ENCODE data around the gene TRPC4AP. TPM values are rescaled to one million over a fixed set of nuclear protein-coding genes. Genes with fewer than 3 reads are reported as not detected.

Gene TRPC4AP
- total and polyA plus RNA-seq, 7 donors: 24.0 to 61.8 (median 45.3) TPM

DNA sequence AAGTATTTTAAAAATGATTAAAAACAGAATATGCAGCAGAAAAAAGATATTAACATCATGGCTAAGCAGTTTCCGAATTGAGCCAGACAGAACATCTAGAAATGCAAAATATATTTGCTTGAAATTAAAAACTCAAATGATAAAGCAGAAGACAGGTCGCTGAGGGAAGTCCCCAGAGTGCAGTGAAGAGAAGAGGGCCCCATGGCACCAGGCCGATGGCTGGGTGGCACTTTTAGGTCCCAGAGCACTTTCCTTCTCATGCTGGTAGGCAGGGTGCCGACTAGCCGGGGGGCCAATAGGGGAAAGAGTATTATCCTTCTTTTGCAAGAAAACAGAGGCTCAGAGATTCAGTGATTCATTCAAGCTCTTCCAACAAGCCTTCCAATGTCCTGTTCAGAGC lies 78.1 kb downstream of the TRPC4AP start:
- DNase-seq: no peak
- no peaks in the 10 kb centered on the region for H3K27me3 ChIP-seq
- peak overlapping the region in 1 of 4 donors; percentile 0 for H3K27ac ChIP-seq
- 89 to 95% methylated on average over 5 of the region's 5 CpGs for WGBS, 2 donors
- TF ChIP-seq, protein P1, sequence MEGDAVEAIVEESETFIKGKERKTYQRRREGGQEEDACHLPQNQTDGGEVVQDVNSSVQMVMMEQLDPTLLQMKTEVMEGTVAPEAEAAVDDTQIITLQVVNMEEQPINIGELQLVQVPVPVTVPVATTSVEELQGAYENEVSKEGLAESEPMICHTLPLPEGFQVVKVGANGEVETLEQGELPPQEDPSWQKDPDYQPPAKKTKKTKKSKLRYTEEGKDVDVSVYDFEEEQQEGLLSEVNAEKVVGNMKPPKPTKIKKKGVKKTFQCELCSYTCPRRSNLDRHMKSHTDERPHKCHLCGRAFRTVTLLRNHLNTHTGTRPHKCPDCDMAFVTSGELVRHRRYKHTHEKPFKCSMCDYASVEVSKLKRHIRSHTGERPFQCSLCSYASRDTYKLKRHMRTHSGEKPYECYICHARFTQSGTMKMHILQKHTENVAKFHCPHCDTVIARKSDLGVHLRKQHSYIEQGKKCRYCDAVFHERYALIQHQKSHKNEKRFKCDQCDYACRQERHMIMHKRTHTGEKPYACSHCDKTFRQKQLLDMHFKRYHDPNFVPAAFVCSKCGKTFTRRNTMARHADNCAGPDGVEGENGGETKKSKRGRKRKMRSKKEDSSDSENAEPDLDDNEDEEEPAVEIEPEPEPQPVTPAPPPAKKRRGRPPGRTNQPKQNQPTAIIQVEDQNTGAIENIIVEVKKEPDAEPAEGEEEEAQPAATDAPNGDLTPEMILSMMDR (IDR thresholded peaks at IDR 0.05): no peak
- no peak for TF ChIP-seq POLR2AphosphoS5 (IDR thresholded peaks at IDR 0.05)
- TF ChIP-seq POLR2A (IDR thresholded peaks at IDR 0.05): no peak
- no peak for TF ChIP-seq EP300 (IDR thresholded peaks at IDR 0.05)
- no peaks in the 10 kb centered on the region for H3K9me3 ChIP-seq
- no peak overlapping the region for H3K4me3 ChIP-seq
- peaks cover 0 to 6% (median 0%) of the 10 kb centered on the region in 4 donors for H3K4me1 ChIP-seq
- peaks cover 13 to 87% (median 39%) of the 10 kb centered on the region in 4 donors for H3K36me3 ChIP-seq
- intact Hi-C loops (cut with DNase I): no loop called here

DNA sequence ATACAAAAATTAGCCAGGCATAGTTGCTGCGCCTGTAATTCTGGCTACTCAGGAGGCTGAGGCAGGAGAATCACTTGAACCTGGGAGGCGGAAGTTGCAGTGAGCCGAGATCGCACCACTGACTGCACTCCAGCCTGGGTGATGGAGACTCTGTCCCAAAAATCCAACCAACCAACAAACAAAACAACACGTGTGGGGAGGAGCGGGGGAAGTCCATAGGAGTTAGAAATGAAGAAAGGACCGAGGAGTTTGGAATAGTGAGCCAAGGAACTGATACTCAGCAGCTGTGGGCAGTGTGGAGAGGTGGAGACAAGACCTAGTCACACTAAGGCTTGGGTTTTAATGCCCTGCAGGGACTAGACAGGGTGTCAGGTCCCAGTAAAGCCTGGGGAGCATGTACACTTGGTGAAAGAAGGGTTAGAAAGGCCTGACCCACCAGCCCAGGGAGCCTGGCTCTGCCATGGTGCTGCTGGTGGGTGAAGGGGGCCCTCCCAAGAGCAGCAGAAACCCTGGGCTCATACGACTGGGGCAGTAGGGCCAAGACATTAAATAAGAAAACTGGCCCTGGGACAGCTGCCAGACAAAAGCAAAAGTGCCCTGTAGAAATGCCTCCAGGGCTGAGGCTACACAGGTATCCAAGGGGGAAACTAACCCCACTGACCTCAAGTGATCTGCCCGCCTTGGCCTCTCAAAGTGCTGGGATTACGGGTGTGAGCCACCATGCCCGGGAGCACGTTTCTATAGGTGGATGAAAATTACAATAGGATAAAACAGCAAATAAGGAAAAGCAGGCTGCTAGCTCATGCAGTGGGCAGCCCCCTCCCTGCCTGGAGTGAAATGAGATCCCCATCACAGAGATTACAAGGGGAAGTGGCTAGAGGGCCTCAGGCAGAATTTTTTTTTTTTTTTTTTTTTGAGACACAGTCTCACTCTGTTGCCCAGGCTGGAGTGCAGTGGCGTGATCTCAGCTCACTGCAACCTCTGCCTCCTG lies 78.9 kb downstream of the TRPC4AP start:
- H3K36me3 ChIP-seq: peaks cover 20 to 89% (median 47%) of the 10 kb centered on the region in 4 donors
- no peak overlapping the region for H3K27ac ChIP-seq
- WGBS, 2 donors: 92 to 94% methylated on average over 13 of the region's 13 CpGs
- H3K4me3 ChIP-seq: no peak overlapping the region
- no peak for TF ChIP-seq EP300 (IDR thresholded peaks at IDR 0.05)
- no peak for TF ChIP-seq POLR2AphosphoS5 (IDR thresholded peaks at IDR 0.05)
- TF ChIP-seq, protein P1 (IDR thresholded peaks at IDR 0.05): no peak
- no peak for TF ChIP-seq POLR2A (IDR thresholded peaks at IDR 0.05)
- no peaks in the 10 kb centered on the region for H3K27me3 ChIP-seq
- H3K4me1 ChIP-seq: peaks cover 0 to 6% (median 0%) of the 10 kb centered on the region in 4 donors
- intact Hi-C loops (cut with DNase I): no loop called here
- DNase-seq: no peak
- H3K9me3 ChIP-seq: no peaks in the 10 kb centered on the region

DNA sequence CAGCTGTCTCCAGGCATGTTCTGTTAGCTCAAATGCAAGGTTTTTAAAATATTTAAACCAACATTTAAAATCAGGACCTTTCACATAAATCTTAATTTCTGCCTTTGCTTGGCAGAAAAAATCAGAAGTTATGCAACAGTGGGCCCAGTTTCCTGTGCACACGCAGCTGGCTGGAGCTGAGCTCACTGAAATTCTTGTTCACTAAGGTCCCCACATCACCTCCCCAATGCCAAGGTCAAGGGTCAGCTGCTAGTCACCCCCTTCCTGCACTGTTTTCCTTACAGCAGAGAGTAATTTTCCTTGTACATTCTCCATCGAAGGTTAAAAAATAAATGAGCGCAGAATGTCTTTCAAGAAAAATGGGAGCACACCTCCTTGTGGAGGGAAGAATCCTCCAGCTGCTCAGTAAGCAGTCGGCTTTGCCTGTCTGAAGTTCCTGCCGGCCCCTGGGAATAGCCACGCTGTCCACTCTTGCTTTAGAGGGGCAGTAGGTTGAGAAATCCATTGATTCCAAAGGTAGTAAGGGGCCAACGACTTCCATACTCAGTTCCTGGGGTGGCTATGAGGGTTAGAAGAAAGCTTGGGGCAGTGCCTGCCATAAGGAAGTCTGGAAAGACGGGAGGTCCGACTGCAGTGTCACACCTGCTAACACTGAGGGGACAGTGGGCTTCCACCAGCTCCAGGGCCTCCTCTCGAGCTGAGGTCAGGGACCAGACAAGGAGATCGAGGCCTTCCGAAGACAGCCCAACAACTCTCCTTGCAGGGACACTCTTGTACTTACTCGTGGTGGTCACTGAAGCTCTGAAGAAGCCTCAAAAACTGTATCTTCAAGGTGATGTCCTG lies 80.2 kb downstream of the TRPC4AP start:
- no peaks in the 10 kb centered on the region for H3K27me3 ChIP-seq
- 87 to 92% methylated on average over 13 of the region's 13 CpGs for WGBS, 2 donors
- H3K9me3 ChIP-seq: no peaks in the 10 kb centered on the region
- TF ChIP-seq, protein P1 (IDR thresholded peaks at IDR 0.05): no peak
- TF ChIP-seq EP300 (IDR thresholded peaks at IDR 0.05) (no peak), POLR2A (IDR thresholded peaks at IDR 0.05) (no peak), POLR2AphosphoS5 (IDR thresholded peaks at IDR 0.05) (no peak)
- H3K36me3 ChIP-seq: peaks cover 33 to 92% (median 60%) of the 10 kb centered on the region in 4 donors
- H3K27ac ChIP-seq: peak overlapping the region in 1 of 4 donors; percentile 29
- DNase-seq: no peak
- intact Hi-C loops (cut with DNase I): no loop called here
- peaks cover 0 to 4% (median 0%) of the 10 kb centered on the region in 4 donors for H3K4me1 ChIP-seq
- H3K4me3 ChIP-seq: no peak overlapping the region

DNA sequence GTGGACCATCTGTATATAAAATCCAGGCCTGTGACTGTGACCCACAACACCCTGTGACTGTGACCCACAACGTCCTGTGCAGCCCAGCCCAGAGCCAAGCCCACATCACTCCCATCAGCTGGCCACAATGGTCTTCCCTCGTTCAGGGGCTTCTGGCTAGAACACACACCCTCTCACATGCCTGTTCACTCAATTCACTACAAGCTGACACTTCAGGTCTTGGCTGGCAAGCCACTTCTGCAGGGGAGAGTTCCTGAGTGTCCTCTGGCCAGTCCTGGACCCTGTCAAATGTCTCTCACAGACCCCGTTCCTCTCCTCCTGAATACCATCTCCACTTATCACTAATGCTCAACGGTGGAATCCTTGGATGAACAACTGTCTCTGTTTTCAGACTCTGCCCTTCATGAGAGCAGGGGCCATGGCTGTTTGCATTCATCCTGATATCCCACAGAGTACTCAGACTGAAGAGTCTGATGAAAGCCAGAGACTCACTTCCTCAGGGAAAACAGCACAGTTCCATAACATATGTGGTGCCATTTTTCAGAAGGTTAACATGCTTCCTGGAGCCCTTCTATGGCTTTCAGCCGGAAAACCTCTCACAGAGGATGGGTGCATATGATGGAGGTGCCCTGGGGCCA lies 80.9 kb downstream of the TRPC4AP start:
- peak overlapping the region in 1 of 4 donors; percentile 29 for H3K27ac ChIP-seq
- peaks cover 37 to 98% (median 66%) of the 10 kb centered on the region in 4 donors for H3K36me3 ChIP-seq
- TF ChIP-seq POLR2A (IDR thresholded peaks at IDR 0.05) (no peak), EP300 (IDR thresholded peaks at IDR 0.05) (no peak), POLR2AphosphoS5 (IDR thresholded peaks at IDR 0.05) (no peak)
- TF ChIP-seq, protein P1 (IDR thresholded peaks at IDR 0.05): no peak
- H3K4me1 ChIP-seq: no peaks in the 10 kb centered on the region
- no peak overlapping the region for H3K4me3 ChIP-seq
- no peak for DNase-seq
- H3K9me3 ChIP-seq: no peaks in the 10 kb centered on the region
- intact Hi-C loops (cut with DNase I): no loop called here
- no peaks in the 10 kb centered on the region for H3K27me3 ChIP-seq
- 74 to 88% methylated on average over 5 of the region's 5 CpGs for WGBS, 2 donors
